Hepatocyte (in vitro differentiated cells): ENCODE measurements around the gene NR2C2.

Experiments
- EZH2 ChIP-seq: fragments of 200-600 bp; sonication (generic); IDR thresholded peaks from 2 replicates; pipeline ENCODE4 v1.6.1; 2016; ENCODE audit warnings: antibody characterized with exemption, mild to moderate bottlenecking, borderline replicate concordance
- EZH2phosphoT487 ChIP-seq: fragments of 200-600 bp; sonication (generic); IDR thresholded peaks from one replicate; pipeline ENCODE4 v1.6.1; 2018; ENCODE audit warnings: antibody characterized with exemption, mild to moderate bottlenecking, low read depth, moderate library complexity; ENCODE audit not compliant: unreplicated experiment, severe bottlenecking
- TF ChIP-seq, protein P1 (sequence below): fragments of 200-600 bp; sonication (generic); IDR thresholded peaks from 2 replicates; pipeline ENCODE4 v1.5.1; 2016; ENCODE audit warnings: antibody characterized with exemption, mild to moderate bottlenecking; ENCODE audit not compliant: poor library complexity

DNA sequence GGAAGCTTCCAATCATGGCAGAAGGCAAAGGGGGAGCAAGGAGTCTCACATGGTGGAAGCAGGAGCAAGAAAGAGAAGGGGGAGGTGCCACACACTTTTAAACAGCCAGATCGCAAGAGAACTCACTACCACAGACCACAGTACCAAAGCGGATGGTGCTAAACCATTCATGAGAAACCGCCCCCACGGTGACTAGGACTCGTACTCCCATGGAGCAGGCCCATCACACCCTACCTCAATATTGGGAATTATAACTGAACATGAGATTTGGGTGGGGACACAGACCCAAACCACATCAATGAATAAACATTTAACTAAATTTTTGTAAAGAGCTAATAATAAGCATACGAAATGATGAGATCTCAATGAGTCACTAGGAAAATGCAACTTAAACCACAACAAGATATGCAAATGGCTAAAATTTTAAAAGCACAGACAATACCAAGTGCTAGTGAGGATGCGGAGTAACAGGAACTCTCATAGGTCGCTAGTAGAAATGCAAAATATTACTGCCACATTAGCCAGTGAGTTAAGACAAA, 107.7 kb downstream of the NR2C2 start:
- TF ChIP-seq, protein P1, sequence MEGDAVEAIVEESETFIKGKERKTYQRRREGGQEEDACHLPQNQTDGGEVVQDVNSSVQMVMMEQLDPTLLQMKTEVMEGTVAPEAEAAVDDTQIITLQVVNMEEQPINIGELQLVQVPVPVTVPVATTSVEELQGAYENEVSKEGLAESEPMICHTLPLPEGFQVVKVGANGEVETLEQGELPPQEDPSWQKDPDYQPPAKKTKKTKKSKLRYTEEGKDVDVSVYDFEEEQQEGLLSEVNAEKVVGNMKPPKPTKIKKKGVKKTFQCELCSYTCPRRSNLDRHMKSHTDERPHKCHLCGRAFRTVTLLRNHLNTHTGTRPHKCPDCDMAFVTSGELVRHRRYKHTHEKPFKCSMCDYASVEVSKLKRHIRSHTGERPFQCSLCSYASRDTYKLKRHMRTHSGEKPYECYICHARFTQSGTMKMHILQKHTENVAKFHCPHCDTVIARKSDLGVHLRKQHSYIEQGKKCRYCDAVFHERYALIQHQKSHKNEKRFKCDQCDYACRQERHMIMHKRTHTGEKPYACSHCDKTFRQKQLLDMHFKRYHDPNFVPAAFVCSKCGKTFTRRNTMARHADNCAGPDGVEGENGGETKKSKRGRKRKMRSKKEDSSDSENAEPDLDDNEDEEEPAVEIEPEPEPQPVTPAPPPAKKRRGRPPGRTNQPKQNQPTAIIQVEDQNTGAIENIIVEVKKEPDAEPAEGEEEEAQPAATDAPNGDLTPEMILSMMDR = no peak
- TF ChIP-seq EZH2 = no peak
- no peak for TF ChIP-seq EZH2phosphoT487
